Measurements from ENCODE around the gene RPL13.

Gene RPL13

GRCh38 chr16:89550421-89551007 lies 10.0 kb upstream of the RPL13 start:
- Mint-ChIP-seq H3K36me3 (ENCODE audit: low read depth) (peaks cover 87% of the 10 kb centered on the region), H3K27ac (peak overlapping the region; percentile 78), H3K9me3 (no peaks in the 10 kb centered on the region), H3K4me3 (no peak overlapping the region), H3K4me1 (ENCODE audit: low read depth) (peaks cover 19% of the 10 kb centered on the region), H3K27me3 (no peaks in the 10 kb centered on the region)
- no peak for DNase-seq

GRCh38 chr16:89552329-89552728 lies 8.2 kb upstream of the RPL13 start:
- Mint-ChIP-seq H3K27me3 (no peaks in the 10 kb centered on the region), H3K4me1 (ENCODE audit: low read depth) (peaks cover 26% of the 10 kb centered on the region), H3K27ac (no peak overlapping the region), H3K9me3 (no peaks in the 10 kb centered on the region), H3K4me3 (no peak overlapping the region), H3K36me3 (ENCODE audit: low read depth) (peaks cover 93% of the 10 kb centered on the region)
- DNase-seq = no peak

- no peaks in the 10 kb centered on the region for H3K9me3 Mint-ChIP-seq
- H3K27me3 Mint-ChIP-seq = no peaks in the 10 kb centered on the region
- DNase-seq = no peak
- peaks cover 95% of the 10 kb centered on the region for H3K36me3 Mint-ChIP-seq (ENCODE audit: low read depth)
- peaks cover 30% of the 10 kb centered on the region for H3K4me1 Mint-ChIP-seq (ENCODE audit: low read depth)
- H3K27ac Mint-ChIP-seq = no peak overlapping the region
- H3K4me3 Mint-ChIP-seq = no peak overlapping the region
Observed at GRCh38 chr16:89552913-89553312, 7.6 kb upstream of the RPL13 start.

- peaks cover 87% of the 10 kb centered on the region for H3K36me3 Mint-ChIP-seq (ENCODE audit: low read depth)
- no peak overlapping the region for H3K4me3 Mint-ChIP-seq
- H3K9me3 Mint-ChIP-seq = no peaks in the 10 kb centered on the region
Observed at GRCh38 chr16:89553733-89554132, 6.7 kb upstream of the RPL13 start.

GRCh38 chr16:89554343-89554742 lies 6.1 kb upstream of the RPL13 start:
- peaks cover 21% of the 10 kb centered on the region for H3K4me1 Mint-ChIP-seq (ENCODE audit: low read depth)
- DNase-seq = no peak
- H3K36me3 Mint-ChIP-seq (ENCODE audit: low read depth) = peaks cover 81% of the 10 kb centered on the region
- no peaks in the 10 kb centered on the region for H3K27me3 Mint-ChIP-seq
- no peaks in the 10 kb centered on the region for H3K9me3 Mint-ChIP-seq
- H3K4me3 Mint-ChIP-seq = no peak overlapping the region
- H3K27ac Mint-ChIP-seq = no peak overlapping the region

More at GRCh38 chr16:89553733-89554132, 6.7 kb upstream of the RPL13 start:
- DNase-seq = no peak
- Mint-ChIP-seq H3K4me1 (ENCODE audit: low read depth) (peaks cover 23% of the 10 kb centered on the region), H3K27me3 (no peaks in the 10 kb centered on the region), H3K27ac (no peak overlapping the region)

GRCh38 chr16:89555265-89555664 lies 5.2 kb upstream of the RPL13 start:
- H3K27me3 Mint-ChIP-seq = no peaks in the 10 kb centered on the region
- H3K4me3 Mint-ChIP-seq = no peak overlapping the region
- DNase-seq = no peak
- H3K36me3 Mint-ChIP-seq (ENCODE audit: low read depth) = peaks cover 79% of the 10 kb centered on the region
- peaks cover 20% of the 10 kb centered on the region for H3K4me1 Mint-ChIP-seq (ENCODE audit: low read depth)
- H3K27ac Mint-ChIP-seq = no peak overlapping the region
- no peaks in the 10 kb centered on the region for H3K9me3 Mint-ChIP-seq

GRCh38 chr16:89555780-89556179 lies 4.7 kb upstream of the RPL13 start:
- no peak for DNase-seq
- peaks cover 77% of the 10 kb centered on the region for H3K36me3 Mint-ChIP-seq (ENCODE audit: low read depth)
- peaks cover 20% of the 10 kb centered on the region for H3K4me1 Mint-ChIP-seq (ENCODE audit: low read depth)
- no peaks in the 10 kb centered on the region for H3K27me3 Mint-ChIP-seq
- H3K4me3 Mint-ChIP-seq = no peak overlapping the region
- no peaks in the 10 kb centered on the region for H3K9me3 Mint-ChIP-seq
- H3K27ac Mint-ChIP-seq = no peak overlapping the region

GRCh38 chr16:89556750-89557689 lies 3.5 kb upstream of the RPL13 start:
- no peaks in the 10 kb centered on the region for H3K27me3 Mint-ChIP-seq
- H3K4me3 Mint-ChIP-seq = peak overlapping the region; percentile 42
- peaks cover 24% of the 10 kb centered on the region for H3K4me1 Mint-ChIP-seq (ENCODE audit: low read depth)
- peak overlapping the region; percentile 33 for H3K27ac Mint-ChIP-seq
- peaks cover 75% of the 10 kb centered on the region for H3K36me3 Mint-ChIP-seq (ENCODE audit: low read depth)
- peak; percentile 91 for DNase-seq
- no peaks in the 10 kb centered on the region for H3K9me3 Mint-ChIP-seq

GRCh38 chr16:89557690-89558490 lies 2.6 kb upstream of the RPL13 start:
- peak overlapping the region; percentile 42 for H3K4me3 Mint-ChIP-seq
- peak overlapping the region; percentile 33 for H3K27ac Mint-ChIP-seq

GRCh38 chr16:89561142-89561883 lies 831 bp downstream of the RPL13 start:
- Mint-ChIP-seq H3K27ac (peak overlapping the region; percentile 96), H3K9me3 (no peaks in the 10 kb centered on the region), H3K36me3 (ENCODE audit: low read depth) (peaks cover 77% of the 10 kb centered on the region), H3K4me3 (peak overlapping the region; percentile 97), H3K27me3 (no peaks in the 10 kb centered on the region), H3K4me1 (ENCODE audit: low read depth) (peaks cover 66% of the 10 kb centered on the region)
- DNase-seq = no peak

More at GRCh38 chr16:89557690-89558490, 2.6 kb upstream of the RPL13 start:
- DNase-seq = no peak
- Mint-ChIP-seq H3K36me3 (ENCODE audit: low read depth) (peaks cover 75% of the 10 kb centered on the region), H3K9me3 (no peaks in the 10 kb centered on the region), H3K4me1 (ENCODE audit: low read depth) (peaks cover 33% of the 10 kb centered on the region), H3K27me3 (no peaks in the 10 kb centered on the region)

GRCh38 chr16:89561884-89562599 lies 1.6 kb downstream of the RPL13 start:
- H3K27me3 Mint-ChIP-seq = no peaks in the 10 kb centered on the region
- H3K4me1 Mint-ChIP-seq (ENCODE audit: low read depth) = peaks cover 64% of the 10 kb centered on the region
- peaks cover 71% of the 10 kb centered on the region for H3K36me3 Mint-ChIP-seq (ENCODE audit: low read depth)
- H3K27ac Mint-ChIP-seq = peak overlapping the region; percentile 96
- DNase-seq = peak; percentile 50
- no peaks in the 10 kb centered on the region for H3K9me3 Mint-ChIP-seq
- peak overlapping the region; percentile 97 for H3K4me3 Mint-ChIP-seq

- H3K36me3 Mint-ChIP-seq (ENCODE audit: low read depth) = peaks cover 62% of the 10 kb centered on the region
- no peaks in the 10 kb centered on the region for H3K9me3 Mint-ChIP-seq
- no peak for DNase-seq
- H3K4me1 Mint-ChIP-seq (ENCODE audit: low read depth) = peaks cover 55% of the 10 kb centered on the region
- H3K27me3 Mint-ChIP-seq = no peaks in the 10 kb centered on the region
- peak overlapping the region; percentile 96 for H3K27ac Mint-ChIP-seq
- H3K4me3 Mint-ChIP-seq = peak overlapping the region; percentile 97
Observed at GRCh38 chr16:89562939-89563338, 2.5 kb downstream of the RPL13 start.

GRCh38 chr16:89563639-89564392 lies 3.3 kb downstream of the RPL13 start:
- Mint-ChIP-seq H3K4me1 (ENCODE audit: low read depth) (peaks cover 55% of the 10 kb centered on the region), H3K27me3 (no peaks in the 10 kb centered on the region), H3K36me3 (ENCODE audit: low read depth) (peaks cover 62% of the 10 kb centered on the region), H3K9me3 (no peaks in the 10 kb centered on the region), H3K27ac (peak overlapping the region; percentile 96), H3K4me3 (peak overlapping the region; percentile 97)
- DNase-seq = peak; percentile 49
